MCF 10A (cell line): Measurements from ENCODE around the gene URGCP. TPM values are rescaled to one million over a fixed set of nuclear protein-coding genes. Genes with fewer than 3 reads are reported as not detected.
A peak's percentile ranks its signal among the peaks of the same experiment; 100 is the strongest.
"Not testable (repeated sequence)": the region's sequence is repeated elsewhere in the genome, so short reads cannot be mapped to it uniquely, and the experiment has no call there.

ENCODE experiments used
- BruUV-seq: library from RNA; stranded (reverse); fragments of 400-500 nt; replicated peaks from 2 replicates; lab custom pipeline; 2021; lab: Mats Ljungman, UMichigan
- CTCF ChIA-PET: fragments of 300-600 bp; sonication (Branson Sonifier 250); formaldehyde crosslinking; extraction: SDS; loops from one replicate; lab custom pipeline; 2021; ENCODE audit warnings: antibody characterized with exemption, inconsistent platforms; lab: Yijun Ruan, JAX
- POLR2A ChIA-PET: fragments of 300-600, 350-650 bp; sonication (Branson Sonifier 250); formaldehyde crosslinking; extraction: SDS; loops from one replicate; lab custom pipeline; 2020; ENCODE audit warnings: antibody characterized with exemption, inconsistent platforms; lab: Yijun Ruan, JAX
- DNase-seq: peaks from one replicate; pipeline ENCODE4 v3.0.0-alpha.2; 2018; ENCODE audit not compliant: unreplicated experiment
- H3K27ac Mint-ChIP-seq: one replicate; pipeline ENCODE4 v1.8.0; 2022; ENCODE audit warnings: mild to moderate bottlenecking, low read depth, mixed read lengths; ENCODE audit not compliant: unreplicated experiment
- H3K27me3 Mint-ChIP-seq: one replicate; pipeline ENCODE4 v1.8.0; 2022; ENCODE audit warnings: mixed read lengths; ENCODE audit not compliant: insufficient read depth, unreplicated experiment
- H3K36me3 Mint-ChIP-seq: one replicate; pipeline ENCODE4 v1.8.0; 2022; ENCODE audit warnings: mild to moderate bottlenecking, moderate library complexity, mixed read lengths; ENCODE audit not compliant: insufficient read depth, unreplicated experiment
- H3K4me1 Mint-ChIP-seq: one replicate; pipeline ENCODE4 v1.8.0; 2022; ENCODE audit warnings: mixed read lengths; ENCODE audit not compliant: insufficient read depth, unreplicated experiment
- H3K4me3 Mint-ChIP-seq: one replicate; pipeline ENCODE4 v1.8.0; 2022; ENCODE audit warnings: mild to moderate bottlenecking, moderate library complexity, mixed read lengths; ENCODE audit not compliant: unreplicated experiment
- H3K9me3 Mint-ChIP-seq: one replicate; pipeline ENCODE4 v1.8.0; 2022; ENCODE audit warnings: mixed read lengths; ENCODE audit not compliant: unreplicated experiment
- CTCF ChIP-seq: fragments of 200-600 bp; IDR thresholded peaks from one replicate; pipeline ENCODE4 v1.8.0; 2022; ENCODE audit warnings: antibody characterized with exemption, mild to moderate bottlenecking; ENCODE audit not compliant: unreplicated experiment
- intact Hi-C: fragments of 100-400 bp; cut with micrococcal nuclease; formaldehyde crosslinking; loops from 2 replicates; pipeline ENCODE4 v1.14.1; 2022
- total RNA-seq: library from RNA; stranded (reverse); gene quantifications from 2 replicates; pipeline ENCODE4 v1.2.3, GENCODE V29; 2022

Gene URGCP
- total RNA-seq, 1 experiment from 2014 or later = 37.2 TPM

GRCh38 chr7:43904533-43905208, 1.7 kb downstream of the URGCP start:
- ChIA-PET CTCF (interaction anchor here (0.8 to 0.9 kb wide), 2 partner anchors 22 to 115 kb away, joined by 3 read pairs; no protein-coding TSS in a partner anchor), POLR2A (interaction anchor here (0.6 to 3.0 kb wide), 13 partner anchors 7 to 322 kb away, joined by 3 to 29 read pairs (median 5); partner anchors contain the start of genes MRPS24, STK17A and UBE2D4)
- H3K36me3 Mint-ChIP-seq = peaks cover 6% of the 10 kb centered on the region
- intact Hi-C loops = loop anchor here (1.0 kb wide), 1 partner anchor 31 kb away; no protein-coding TSS in a partner anchor
- no TSS peak for BruUV-seq
- no peaks in the 10 kb centered on the region for H3K9me3 Mint-ChIP-seq
- peak overlapping the region; percentile 94 for H3K27ac Mint-ChIP-seq
- H3K4me1 Mint-ChIP-seq = peaks cover 34% of the 10 kb centered on the region
- TF ChIP-seq CTCF = no peak
- no peaks in the 10 kb centered on the region for H3K27me3 Mint-ChIP-seq
- H3K4me3 Mint-ChIP-seq = peak overlapping the region; percentile 84
- peak; percentile 47 for DNase-seq

DNA sequence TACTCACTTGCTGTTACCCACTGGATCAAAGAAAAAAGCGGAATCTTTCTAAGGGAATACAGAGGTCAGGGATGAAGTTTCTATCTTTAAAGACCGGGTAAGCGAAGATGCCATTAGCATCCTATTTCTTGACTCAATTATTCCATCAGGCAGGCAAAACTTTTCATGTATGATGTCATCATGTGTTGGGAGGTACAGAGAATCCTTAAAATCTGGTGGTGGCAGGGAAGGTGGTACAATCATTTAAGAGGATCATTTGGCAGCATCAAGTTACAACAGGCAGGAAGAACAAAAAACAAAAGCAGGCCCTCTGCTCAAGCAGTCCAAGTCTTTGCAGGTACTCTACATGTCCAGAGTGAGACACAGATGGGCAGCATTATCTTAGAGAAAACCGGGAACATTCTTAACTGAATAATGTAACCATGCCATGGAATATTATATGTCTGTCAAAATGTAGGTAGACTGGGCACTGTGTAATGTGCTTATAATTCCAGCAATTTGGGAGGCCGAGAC, 3.8 kb downstream of the URGCP start:
- Mint-ChIP-seq H3K4me1 (peaks cover 34% of the 10 kb centered on the region), H3K9me3 (no peaks in the 10 kb centered on the region), H3K27me3 (no peaks in the 10 kb centered on the region), H3K4me3 (no peak overlapping the region), H3K36me3 (peaks cover 13% of the 10 kb centered on the region), H3K27ac (no peak overlapping the region)
- DNase-seq = no peak
- TF ChIP-seq CTCF = no peak
- CTCF ChIA-PET = interaction anchor here (0.6 to 0.9 kb wide), 3 partner anchors 9 to 190 kb away, joined by 3 read pairs; no protein-coding TSS in a partner anchor
- POLR2A ChIA-PET = interaction anchor here (3.0 kb wide), 1 partner anchor 34 kb away, joined by 29 read pairs; the partner anchor contains the start of gene MRPS24
- intact Hi-C loops = no loop called here
- BruUV-seq = no TSS peak

DNA sequence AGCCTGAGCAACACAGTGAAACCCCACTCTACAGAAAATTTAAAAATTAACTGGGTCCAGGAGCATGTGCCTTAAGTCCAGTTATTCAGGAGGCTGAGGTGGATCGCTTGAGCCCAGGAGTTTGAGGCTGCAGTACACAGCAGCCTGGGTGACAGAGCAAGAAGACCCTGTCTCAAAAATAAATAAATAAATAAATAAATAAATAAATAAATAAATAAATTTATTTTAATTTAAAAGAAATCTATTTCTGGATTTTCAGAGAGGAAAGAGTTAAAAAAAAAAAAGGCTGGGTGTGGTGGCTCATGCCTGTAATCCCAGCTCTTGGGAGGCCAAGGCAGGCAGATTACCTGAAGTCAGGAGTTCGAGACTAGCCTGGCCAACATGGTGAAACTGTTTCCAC, 7.8 kb downstream of the URGCP start:
- intact Hi-C loops, H3K27ac Mint-ChIP-seq, H3K4me3 Mint-ChIP-seq, H3K9me3 Mint-ChIP-seq, BruUV-seq, DNase-seq, H3K27me3 Mint-ChIP-seq, CTCF ChIA-PET: not testable (repeated sequence)
- POLR2A ChIA-PET = interaction anchor here (1.0 kb wide), 1 partner anchor 28 kb away, joined by 5 read pairs; the partner anchor contains the start of gene UBE2D4
- peaks cover 33% of the 10 kb centered on the region for H3K4me1 Mint-ChIP-seq
- H3K36me3 Mint-ChIP-seq = peaks cover 23% of the 10 kb centered on the region

- H3K4me1 Mint-ChIP-seq = peaks cover 21% of the 10 kb centered on the region
- POLR2A ChIA-PET = interaction anchor here (1.4 kb wide), 1 partner anchor 12 kb away, joined by 4 read pairs; no protein-coding TSS in a partner anchor
- H3K4me3 Mint-ChIP-seq = no peak overlapping the region
Observed at GRCh38 chr7:43895847-43896415, 10.5 kb downstream of the URGCP start.

More at GRCh38 chr7:43895847-43896415, 10.5 kb downstream of the URGCP start:
- H3K9me3 Mint-ChIP-seq = peaks cover 7% of the 10 kb centered on the region
- CTCF ChIA-PET = interaction anchor here (0.6 kb wide), 1 partner anchor 54 kb away, joined by 3 read pairs; no protein-coding TSS in a partner anchor
- no peak for DNase-seq
- no peak for TF ChIP-seq CTCF
- intact Hi-C loops = no loop called here
- H3K27me3 Mint-ChIP-seq = no peaks in the 10 kb centered on the region
- BruUV-seq = no TSS peak
- H3K27ac Mint-ChIP-seq = no peak overlapping the region
- H3K36me3 Mint-ChIP-seq = peaks cover 38% of the 10 kb centered on the region
